Peyer's patch (tissue), 4 donors: ENCODE measurements around the gene CHMP2B.

Experiments
- POLR2A ChIP-seq, 2 donors: fragments of 450-650 bp; IDR thresholded peaks; one replicate each; pipeline ENCODE4 v1.5.1; 2017; ENCODE audit warnings: antibody characterized with exemption in 2 of 2, mild to moderate bottlenecking in 2 of 2, moderate library complexity in 2 of 2
- TF ChIP-seq, protein P1 (sequence below), 6 experiments: fragments of 450-650 bp in 4 of 6; fragments of 200-600 bp in 2 of 6; sonication (generic) in 1 of 6; IDR thresholded peaks; one replicate each; pipeline ENCODE4 v1.5.1; 2017 to 2019; ENCODE audit warnings: antibody characterized with exemption in 6 of 6, mild to moderate bottlenecking in 3 of 6, moderate library complexity in 1 of 6

DNA sequence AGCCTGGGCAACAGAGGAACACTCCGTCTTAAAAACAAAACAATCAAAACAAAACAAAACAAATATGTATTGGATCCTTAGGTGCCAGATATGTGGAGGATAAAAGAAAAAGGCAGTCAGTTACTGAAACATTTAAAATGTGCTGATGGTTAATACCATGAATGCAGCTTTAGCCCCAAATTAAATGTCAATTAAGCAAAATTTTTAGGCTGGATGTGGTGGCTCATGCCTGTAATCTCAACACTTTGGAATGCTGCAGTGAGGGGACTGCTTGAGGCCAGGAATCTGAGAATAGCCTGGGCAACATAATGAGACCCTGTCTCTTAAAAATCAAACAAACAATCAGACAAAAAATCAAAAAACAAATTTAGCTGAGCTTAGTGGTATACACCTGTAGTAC, 8.5 kb upstream of the CHMP2B start:
- TF ChIP-seq, protein P1, sequence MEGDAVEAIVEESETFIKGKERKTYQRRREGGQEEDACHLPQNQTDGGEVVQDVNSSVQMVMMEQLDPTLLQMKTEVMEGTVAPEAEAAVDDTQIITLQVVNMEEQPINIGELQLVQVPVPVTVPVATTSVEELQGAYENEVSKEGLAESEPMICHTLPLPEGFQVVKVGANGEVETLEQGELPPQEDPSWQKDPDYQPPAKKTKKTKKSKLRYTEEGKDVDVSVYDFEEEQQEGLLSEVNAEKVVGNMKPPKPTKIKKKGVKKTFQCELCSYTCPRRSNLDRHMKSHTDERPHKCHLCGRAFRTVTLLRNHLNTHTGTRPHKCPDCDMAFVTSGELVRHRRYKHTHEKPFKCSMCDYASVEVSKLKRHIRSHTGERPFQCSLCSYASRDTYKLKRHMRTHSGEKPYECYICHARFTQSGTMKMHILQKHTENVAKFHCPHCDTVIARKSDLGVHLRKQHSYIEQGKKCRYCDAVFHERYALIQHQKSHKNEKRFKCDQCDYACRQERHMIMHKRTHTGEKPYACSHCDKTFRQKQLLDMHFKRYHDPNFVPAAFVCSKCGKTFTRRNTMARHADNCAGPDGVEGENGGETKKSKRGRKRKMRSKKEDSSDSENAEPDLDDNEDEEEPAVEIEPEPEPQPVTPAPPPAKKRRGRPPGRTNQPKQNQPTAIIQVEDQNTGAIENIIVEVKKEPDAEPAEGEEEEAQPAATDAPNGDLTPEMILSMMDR (IDR thresholded peaks at IDR 0.05), result no peak
- no peak for TF ChIP-seq POLR2A (IDR thresholded peaks at IDR 0.05)
